Activated naive CD4-positive, alpha-beta T cell treated with anti-CD3 and anti-CD28 coated beads, Interleukin-2, amount 50 U/mL, for 72 hours (primary cell): ENCODE measurements around the gene TSPAN13. TPM values are rescaled to one million over a fixed set of nuclear protein-coding genes. Genes with fewer than 3 reads are reported as not detected.

Experiments
- ATAC-seq, 2 donors: fragments of 150-1000 bp; cut with Tn5 transposase; 2 replicates each; pipeline ENCODE4 v1.10.0; 2021; ENCODE audit warnings: mild to moderate bottlenecking in 2 of 2, moderate library complexity in 2 of 2
- DNase-seq, 2 donors: peaks; one replicate each; pipeline ENCODE4 v3.0.0; 2021 to 2022; ENCODE audit warnings: low spot score in 2 of 2
- H3K27ac Mint-ChIP-seq, 2 donors: one replicate each; pipeline ENCODE4 v1.8.0; 2022; ENCODE audit warnings: mild to moderate bottlenecking in 2 of 2, mixed read lengths in 2 of 2
- H3K36me3 Mint-ChIP-seq, 2 donors: one replicate each; pipeline ENCODE4 v1.8.0; 2022; ENCODE audit warnings: mixed read lengths in 2 of 2
- H3K9me3 Mint-ChIP-seq, 2 donors: one replicate each; pipeline ENCODE4 v1.8.0; 2022; ENCODE audit warnings: mixed read lengths in 2 of 2
- total RNA-seq, 2 donors: library from RNA; stranded (reverse); gene quantifications; one replicate each; pipeline ENCODE4 v1.2.3, GENCODE V29; 2022

The TSPAN13 gene
- 1 to 10 TPM in 1 of 2 donors, under 1 TPM in 1; 0.34 to 1.2 TPM for total RNA-seq

DNA sequence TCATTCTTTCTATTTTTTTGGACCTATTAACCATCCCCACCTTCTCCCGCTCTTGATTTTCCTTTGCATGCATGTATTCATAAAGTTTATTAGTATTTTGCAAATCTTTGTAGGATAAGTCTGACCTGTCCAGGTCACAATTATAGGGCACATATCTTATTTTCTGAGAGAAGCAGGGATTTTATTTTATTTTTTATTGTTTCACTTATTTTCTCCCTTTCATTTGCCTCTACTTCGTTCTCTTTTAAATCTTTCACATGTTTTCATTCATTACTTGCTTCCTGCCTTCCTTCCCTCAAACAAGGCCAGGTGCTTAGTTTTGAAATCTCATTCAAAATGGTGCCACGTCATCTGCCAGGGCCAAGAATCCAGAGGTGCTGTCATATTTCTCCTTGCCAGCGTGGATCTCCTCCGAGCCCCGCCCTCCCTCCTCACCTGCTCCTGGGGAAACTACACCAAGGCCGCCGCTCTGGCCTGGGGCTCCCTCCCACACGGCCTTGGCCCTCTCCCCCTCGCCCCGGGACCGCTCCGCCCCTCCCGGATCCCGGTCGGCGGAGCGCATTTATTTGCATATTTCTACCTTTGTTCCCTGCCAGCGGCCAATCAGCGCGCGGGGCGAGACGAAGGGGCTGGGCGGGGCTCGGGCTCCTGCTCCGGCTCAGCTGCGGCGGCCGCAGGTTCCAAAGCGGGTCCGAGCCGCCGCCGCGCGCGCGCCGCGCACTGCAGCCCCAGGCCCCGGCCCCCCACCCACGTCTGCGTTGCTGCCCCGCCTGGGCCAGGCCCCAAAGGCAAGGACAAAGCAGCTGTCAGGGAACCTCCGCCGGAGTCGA, at the start of gene TSPAN13:
Gene TSPAN13, plus strand, starts transcription at position 654 of the 830 bp plus-strand sequence. CDS start 213 bp downstream, outside the sequence.
- Mint-ChIP-seq H3K36me3 (peaks cover 7 to 8% of the 10 kb centered on the region in 2 donors), H3K9me3 (no peaks in the 10 kb centered on the region), H3K27ac (no peak within 1 kb of the TSS)
- DNase-seq = peak; percentile 59 to 77
- peak; percentile 90 to 99 for ATAC-seq

DNA sequence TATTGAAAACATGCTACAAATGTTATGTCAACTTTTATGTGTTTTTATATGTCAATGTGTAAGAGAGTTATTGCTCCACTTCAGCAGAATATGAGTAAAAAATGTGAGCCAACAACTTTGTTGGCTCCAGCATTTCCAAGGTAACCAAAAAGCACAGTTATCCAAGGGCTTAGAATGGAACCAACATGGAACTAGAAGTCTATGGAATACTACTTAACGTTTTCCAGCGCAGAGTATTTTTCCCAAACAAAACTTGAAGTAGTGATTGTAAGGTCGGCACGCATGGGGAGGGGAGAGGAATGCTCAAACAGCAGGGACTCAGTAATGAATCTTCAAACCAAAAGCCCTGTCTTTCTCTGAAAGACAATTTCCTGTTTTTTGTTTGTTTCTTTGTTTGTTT, 45.0 kb upstream of the TSPAN13 start:
- Mint-ChIP-seq H3K27ac (no peak overlapping the region), H3K9me3 (no peaks in the 10 kb centered on the region), H3K36me3 (peaks cover 8 to 41% of the 10 kb centered on the region in 2 donors)
- DNase-seq (no peak), ATAC-seq (no peak)

DNA sequence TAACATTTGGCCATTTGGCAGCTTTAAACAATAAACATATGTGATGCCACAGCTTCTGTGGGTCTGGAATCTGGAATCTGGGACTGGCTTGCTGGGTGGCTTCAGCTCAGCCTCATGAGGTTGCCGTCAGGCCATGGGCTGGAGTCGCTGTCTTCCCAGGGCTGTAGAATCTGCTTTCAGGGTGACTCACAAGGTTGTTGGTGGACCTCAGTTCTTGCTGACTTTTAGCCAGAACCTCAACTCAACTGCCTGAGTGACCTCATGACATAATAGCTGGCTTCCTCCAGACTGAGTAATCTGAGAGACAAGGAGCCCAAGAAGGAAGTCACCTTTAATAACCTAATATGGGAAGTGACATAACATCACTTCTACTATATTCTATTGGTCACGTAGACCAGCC, 44.6 kb upstream of the TSPAN13 start:
- Mint-ChIP-seq H3K9me3 (no peaks in the 10 kb centered on the region), H3K36me3 (peaks cover 8 to 41% of the 10 kb centered on the region in 2 donors), H3K27ac (no peak overlapping the region)
- ATAC-seq (peak in 1 of 2 donors; percentile 23), DNase-seq (no peak)

DNA sequence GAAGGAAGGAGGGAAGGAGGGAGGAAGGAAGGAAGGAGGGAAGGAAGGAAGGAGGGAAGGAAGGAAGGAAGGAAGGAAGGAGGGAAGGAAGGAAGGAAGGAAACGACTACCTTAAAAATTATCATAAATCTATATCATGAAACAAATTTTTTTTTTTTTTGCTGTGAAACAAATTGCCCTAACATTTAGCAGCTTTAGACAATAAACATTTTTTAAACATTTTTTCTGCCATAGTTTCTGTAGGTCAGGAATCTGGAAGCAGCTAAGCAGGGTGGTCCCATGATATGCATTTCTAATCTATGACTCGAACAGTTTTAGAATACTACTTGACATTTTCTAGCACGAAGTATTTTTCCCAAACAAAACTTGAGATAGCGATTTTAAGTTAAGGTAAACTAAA, 42.9 kb upstream of the TSPAN13 start:
- DNase-seq (no peak), ATAC-seq (no peak)
- H3K36me3 Mint-ChIP-seq = peaks cover 8 to 35% of the 10 kb centered on the region in 2 donors
- H3K27ac Mint-ChIP-seq = no peak overlapping the region
- no peaks in the 10 kb centered on the region for H3K9me3 Mint-ChIP-seq

DNA sequence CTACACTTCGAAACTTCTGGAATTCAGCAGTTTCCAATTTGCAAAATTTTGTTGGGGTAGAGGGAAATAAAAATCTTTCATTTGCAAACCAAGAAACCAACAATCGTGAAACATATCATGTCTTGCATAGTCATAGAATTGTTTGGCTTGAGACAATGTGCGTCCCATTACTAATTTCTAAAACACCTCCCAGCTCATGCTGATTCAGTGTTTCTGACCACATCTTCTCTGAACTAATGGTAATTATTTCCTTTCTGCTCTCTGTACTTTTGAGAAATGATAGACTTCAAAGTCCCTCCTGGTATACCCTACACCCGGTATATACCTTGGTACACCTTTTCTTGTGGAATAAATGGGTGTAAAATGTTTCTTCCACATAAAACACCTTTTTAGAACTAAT, 41.8 kb upstream of the TSPAN13 start:
- peaks cover 0 to 24% of the 10 kb centered on the region in 2 donors for H3K36me3 Mint-ChIP-seq
- peak; percentile 64 to 90 for ATAC-seq
- H3K9me3 Mint-ChIP-seq = no peaks in the 10 kb centered on the region
- DNase-seq = no peak
- peak overlapping the region; percentile 36 to 77 for H3K27ac Mint-ChIP-seq

DNA sequence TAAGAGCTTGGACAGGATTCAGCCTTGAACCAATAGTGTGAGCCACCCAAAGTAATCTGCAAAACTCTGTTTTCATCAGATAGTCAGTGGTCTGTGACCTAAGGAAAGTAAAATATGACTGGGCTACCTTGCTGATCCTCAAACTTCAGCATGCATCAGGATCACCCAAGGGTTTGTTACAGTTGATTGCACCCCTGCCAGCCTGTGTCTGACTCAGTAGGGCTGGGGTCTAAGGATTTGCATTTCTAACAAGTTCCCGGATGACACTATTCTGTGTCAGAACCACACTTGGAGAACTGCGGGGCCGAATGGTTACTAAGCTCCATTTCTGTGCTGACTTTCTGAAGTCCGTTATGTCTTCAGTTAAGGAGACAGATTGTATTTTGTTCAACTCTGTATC, 40.6 kb upstream of the TSPAN13 start:
- ATAC-seq = peak; percentile 72 to 85
- Mint-ChIP-seq H3K36me3 (peaks cover 0 to 24% of the 10 kb centered on the region in 2 donors), H3K9me3 (no peaks in the 10 kb centered on the region), H3K27ac (peak overlapping the region; percentile 36 to 37)
- DNase-seq = peak in 1 of 2 donors; percentile 10

DNA sequence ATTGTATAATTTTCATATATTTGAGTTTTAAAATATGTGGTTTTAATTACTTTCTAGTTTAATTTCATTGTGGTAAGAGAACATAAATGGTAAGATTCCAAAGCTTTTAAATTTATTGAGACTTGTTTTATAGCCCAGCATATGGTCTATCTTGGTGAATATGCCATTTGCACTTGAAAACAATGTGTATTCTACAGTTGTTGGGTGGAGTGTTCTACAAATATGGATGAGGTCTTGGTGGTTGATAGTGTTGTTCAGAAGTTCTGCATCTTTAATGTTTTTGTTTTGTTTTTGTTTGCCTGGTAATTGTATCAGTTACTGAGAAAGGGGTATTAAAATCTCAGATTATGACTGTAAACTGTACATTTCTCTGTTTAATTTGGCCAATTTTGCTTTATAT, 37.6 kb upstream of the TSPAN13 start:
- Mint-ChIP-seq H3K27ac (no peak overlapping the region), H3K9me3 (no peaks in the 10 kb centered on the region), H3K36me3 (peaks cover 0 to 16% of the 10 kb centered on the region in 2 donors)
- ATAC-seq (no peak), DNase-seq (no peak)

DNA sequence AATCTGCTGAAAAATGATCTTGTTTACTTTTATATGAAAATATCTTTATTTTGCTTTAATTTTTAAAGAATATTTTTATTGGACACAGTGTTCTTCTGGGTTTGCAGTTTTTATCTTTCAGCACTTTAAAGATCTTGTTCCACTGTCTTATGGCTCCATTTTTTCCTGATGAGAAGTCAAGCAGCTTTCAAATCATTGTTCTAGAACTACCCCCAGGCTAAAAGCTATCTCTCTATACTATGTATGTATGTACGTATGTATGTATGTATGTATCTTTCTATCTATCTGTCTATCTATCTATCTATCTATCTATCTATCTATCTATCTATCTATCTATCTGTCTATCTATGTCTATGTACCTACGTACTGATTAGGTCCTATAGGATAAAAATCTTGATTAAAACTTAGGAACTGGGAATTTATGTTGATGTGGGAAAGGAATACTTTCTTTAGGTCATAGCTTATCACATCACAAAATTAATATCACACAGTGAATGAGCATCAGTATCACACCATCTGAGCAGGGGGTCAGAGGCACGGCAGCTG, 35.4 kb upstream of the TSPAN13 start:
- ATAC-seq (no peak), DNase-seq (no peak)
- Mint-ChIP-seq H3K9me3 (no peaks in the 10 kb centered on the region), H3K27ac (no peak overlapping the region), H3K36me3 (peaks cover 0 to 4% of the 10 kb centered on the region in 2 donors)

DNA sequence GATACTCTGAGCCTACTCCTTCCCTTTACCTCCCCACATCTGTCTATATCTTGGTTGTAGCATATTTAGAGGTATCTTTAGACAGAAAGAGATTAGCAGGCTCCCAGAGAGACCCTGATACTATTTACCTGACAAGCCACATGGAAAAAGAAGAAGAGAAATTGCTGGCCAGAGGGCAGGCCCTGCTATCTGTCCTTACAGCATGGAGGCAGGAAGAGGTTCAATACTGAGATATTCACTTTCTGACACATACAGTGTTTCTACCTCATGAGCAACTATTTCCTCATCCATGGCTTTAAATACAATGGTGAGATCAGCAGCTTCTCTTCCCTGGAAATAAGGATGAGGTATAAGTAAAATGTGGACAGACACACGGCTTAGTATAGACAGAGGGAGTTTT, 33.9 kb upstream of the TSPAN13 start:
- ATAC-seq (peak in 1 of 2 donors; percentile 46), DNase-seq (no peak)
- peak overlapping the region in 1 of 2 donors; percentile 86 for H3K27ac Mint-ChIP-seq
- H3K9me3 Mint-ChIP-seq = no peaks in the 10 kb centered on the region
- H3K36me3 Mint-ChIP-seq = peaks cover 0 to 4% of the 10 kb centered on the region in 2 donors

DNA sequence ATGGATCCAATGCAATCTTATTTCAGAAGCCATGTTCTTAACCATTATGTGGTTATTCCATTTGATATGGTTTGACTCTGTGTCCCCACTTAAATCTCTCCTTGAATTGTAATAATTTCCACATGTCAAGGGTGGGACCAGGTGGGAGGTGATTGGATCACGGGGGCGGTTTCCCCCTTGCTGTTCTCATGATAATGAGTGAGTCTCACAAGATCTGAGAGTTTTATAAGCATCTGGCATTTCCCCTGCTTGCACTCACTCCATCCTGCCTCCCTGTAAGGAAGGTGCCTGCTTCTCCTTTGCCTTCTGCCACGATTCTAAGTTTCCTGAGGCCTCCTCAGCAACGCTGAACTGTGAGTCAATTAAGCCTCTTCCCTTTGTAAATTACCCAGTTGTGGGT, 32.0 kb upstream of the TSPAN13 start:
- peak in 1 of 2 donors; percentile 43 for ATAC-seq
- H3K27ac Mint-ChIP-seq = no peak overlapping the region
- DNase-seq = no peak
- H3K36me3 Mint-ChIP-seq = peaks cover 0 to 4% of the 10 kb centered on the region in 2 donors
- no peaks in the 10 kb centered on the region for H3K9me3 Mint-ChIP-seq

DNA sequence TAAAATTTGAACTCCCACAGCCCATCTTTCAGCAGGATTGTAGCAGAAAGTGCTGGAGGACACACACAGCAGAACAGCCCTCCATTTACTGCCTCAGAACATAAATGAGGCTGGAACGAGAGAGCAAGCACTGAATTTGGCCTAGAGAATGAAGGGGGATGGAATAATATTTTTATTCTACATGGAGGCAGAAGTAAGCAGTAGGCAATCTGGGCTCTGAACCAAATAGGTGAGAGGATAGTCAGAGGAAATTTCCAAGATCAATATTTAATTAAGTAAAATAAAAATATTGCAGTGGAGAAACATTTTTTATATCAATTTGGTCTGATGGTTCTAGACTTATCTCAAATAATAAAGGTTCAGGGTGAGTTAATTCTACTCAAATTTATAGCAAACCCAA, 29.2 kb upstream of the TSPAN13 start:
- no peak for ATAC-seq

DNA sequence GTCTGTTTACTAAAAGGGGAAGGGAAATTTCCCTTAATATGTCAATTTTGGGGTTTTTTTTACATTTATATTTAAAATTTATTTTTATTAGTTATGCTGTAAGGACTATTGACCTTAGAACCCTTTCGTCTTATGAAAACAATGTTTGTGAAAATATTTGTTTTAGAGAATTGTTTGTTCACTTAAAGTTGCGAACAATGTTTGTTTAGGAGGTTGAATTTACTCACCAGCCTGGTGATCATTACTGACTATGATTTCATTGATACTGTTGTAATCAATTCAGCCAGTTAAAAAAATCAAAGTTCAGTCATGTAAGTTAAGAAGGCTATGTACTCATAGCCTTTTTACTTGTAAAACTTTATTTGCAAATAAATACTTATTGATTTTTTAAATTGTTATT, 27.4 kb upstream of the TSPAN13 start:
- ATAC-seq (no peak), DNase-seq (no peak)
- Mint-ChIP-seq H3K36me3 (no peaks in the 10 kb centered on the region), H3K9me3 (no peaks in the 10 kb centered on the region), H3K27ac (no peak overlapping the region)

More for the DNA sequence above, 29.2 kb upstream of the TSPAN13 start:
- Mint-ChIP-seq H3K36me3 (peaks cover 0 to 4% of the 10 kb centered on the region in 2 donors), H3K9me3 (no peaks in the 10 kb centered on the region), H3K27ac (no peak overlapping the region)
- DNase-seq = no peak

DNA sequence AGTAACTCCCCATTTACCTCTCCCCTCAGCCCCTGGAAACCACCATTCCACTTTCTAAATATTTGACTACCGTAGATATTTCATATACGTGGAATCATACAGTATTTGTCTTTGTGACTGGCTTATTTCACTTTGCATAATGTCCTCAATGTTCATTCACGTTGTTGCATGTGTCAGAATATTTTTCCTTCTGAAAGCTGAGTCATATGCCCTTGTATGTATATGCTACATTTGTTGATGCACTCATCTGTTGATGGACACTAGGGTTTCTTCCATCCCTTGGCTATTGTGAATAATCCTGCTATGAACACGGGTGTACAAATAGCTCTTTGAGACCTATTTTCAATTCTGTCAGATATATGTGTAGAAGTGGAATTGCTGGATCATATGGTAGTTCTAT, 25.8 kb upstream of the TSPAN13 start:
- no peak for ATAC-seq
- Mint-ChIP-seq H3K36me3 (no peaks in the 10 kb centered on the region), H3K27ac (no peak overlapping the region), H3K9me3 (no peaks in the 10 kb centered on the region)
- no peak for DNase-seq

DNA sequence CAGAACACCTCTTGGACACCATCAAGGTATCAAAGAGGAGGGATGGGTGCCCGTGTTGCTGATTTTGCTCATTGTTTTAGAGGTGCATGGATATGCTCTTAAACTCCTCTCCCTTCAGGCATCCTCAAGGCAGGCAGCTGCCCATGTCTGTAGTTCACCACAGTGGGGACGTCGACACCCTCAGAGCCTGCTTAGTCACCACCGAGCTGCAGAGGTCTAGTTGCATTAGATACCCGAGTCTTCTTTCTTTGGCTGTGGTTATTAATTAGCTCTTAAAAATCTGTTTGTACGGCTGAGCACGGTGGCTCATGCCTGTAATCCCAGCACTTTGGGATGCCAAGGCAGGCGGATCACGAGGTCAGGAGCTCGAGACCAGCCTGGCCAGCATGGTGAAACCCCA, 24.7 kb upstream of the TSPAN13 start:
- Mint-ChIP-seq H3K27ac (no peak overlapping the region), H3K9me3 (no peaks in the 10 kb centered on the region), H3K36me3 (no peaks in the 10 kb centered on the region)
- ATAC-seq = no peak
- no peak for DNase-seq

DNA sequence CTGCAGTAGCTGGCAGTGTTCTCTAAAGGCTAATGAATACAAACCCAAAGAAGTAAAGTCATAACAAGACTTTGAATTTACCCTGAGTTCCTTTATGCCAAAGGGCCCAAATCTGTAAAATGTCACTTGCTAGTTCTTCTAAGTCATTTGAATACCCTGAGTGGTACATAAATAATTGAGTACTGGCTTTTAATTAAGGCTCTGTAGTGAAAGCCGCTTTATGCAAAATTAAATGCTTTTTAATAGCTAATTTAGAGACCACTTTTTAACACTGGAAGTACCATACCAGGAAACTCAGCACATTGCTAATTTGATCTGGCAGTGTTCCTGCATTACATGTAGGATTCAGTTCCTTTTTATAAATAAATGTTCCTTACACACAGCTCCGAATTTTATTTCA, 24.0 kb upstream of the TSPAN13 start:
- ATAC-seq = no peak
- DNase-seq = no peak
- no peaks in the 10 kb centered on the region for H3K9me3 Mint-ChIP-seq
- H3K27ac Mint-ChIP-seq = no peak overlapping the region
- H3K36me3 Mint-ChIP-seq = no peaks in the 10 kb centered on the region

DNA sequence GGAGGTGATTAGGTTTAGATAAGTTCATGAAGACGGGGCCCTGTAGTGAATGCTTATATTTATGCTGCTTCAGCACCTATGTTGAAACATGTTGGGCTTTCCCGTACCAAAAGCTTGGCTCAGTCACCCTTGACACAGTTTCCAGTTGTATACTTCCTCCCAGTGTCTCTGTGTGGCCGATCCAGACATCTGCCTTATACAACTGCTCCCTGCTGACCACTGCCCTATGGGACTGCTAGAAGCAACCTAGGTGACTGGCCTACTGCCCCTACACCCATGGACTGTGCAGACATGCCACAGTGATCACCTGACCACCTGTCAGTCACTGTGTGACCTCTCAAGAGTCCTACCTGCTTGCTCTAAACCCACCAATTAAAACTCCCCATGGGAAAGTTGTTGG, 22.6 kb upstream of the TSPAN13 start:
- DNase-seq (no peak), ATAC-seq (no peak)
- H3K27ac Mint-ChIP-seq = no peak overlapping the region
- no peaks in the 10 kb centered on the region for H3K36me3 Mint-ChIP-seq
- no peaks in the 10 kb centered on the region for H3K9me3 Mint-ChIP-seq

DNA sequence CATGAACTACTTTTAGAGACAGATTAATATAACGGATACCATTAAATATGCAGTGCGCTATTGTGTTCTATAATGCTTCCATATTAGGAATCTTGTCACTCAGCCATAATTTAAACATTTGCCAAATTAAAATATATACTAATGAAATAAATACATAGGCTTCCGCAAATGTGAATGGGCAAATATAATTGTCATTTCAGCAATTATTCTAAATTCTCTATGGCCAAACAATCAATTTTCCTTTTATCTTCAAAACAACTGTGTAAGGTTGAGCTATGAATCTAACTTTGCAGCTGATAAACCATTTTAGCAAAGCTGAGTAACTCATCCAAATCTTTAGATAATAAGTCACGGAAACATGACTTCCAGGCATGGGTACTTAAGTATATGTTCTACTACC, 20.7 kb upstream of the TSPAN13 start:
- Mint-ChIP-seq H3K27ac (no peak overlapping the region), H3K36me3 (no peaks in the 10 kb centered on the region), H3K9me3 (no peaks in the 10 kb centered on the region)
- DNase-seq (no peak), ATAC-seq (no peak)
